Neural cell (in vitro differentiated cells): ENCODE measurements around the gene TDRD10. TPM values are rescaled to one million over a fixed set of nuclear protein-coding genes. Genes with fewer than 3 reads are reported as not detected.

Source experiments
- H2AFZ ChIP-seq: fragments of 200-600, 300-800 bp; sonication (generic), shearing (Covaris generic); 2 replicates; pipeline ENCODE4 v1.6.0; 2014; ENCODE audit warnings: low read depth, mild to moderate bottlenecking, antibody characterized with exemption, low read length, moderate library complexity
- H3F3A ChIP-seq: fragments of 200-600 bp; shearing (Covaris generic); 2 replicates; pipeline ENCODE4 v1.6.1; 2016; ENCODE audit warnings: mild to moderate bottlenecking, moderate library complexity, mixed read lengths, antibody characterized with exemption, low read length; ENCODE audit not compliant: insufficient read depth, poor library complexity, severe bottlenecking
- H3K27ac ChIP-seq: fragments of 200-600, 300-800 bp; sonication (generic), shearing (Covaris generic); 2 replicates; pipeline ENCODE4 v1.5.1; 2014; ENCODE audit warnings: mild to moderate bottlenecking, low read length, moderate library complexity
- H3K27me3 ChIP-seq: fragments of 300-800, 200-600 bp; sonication (generic), shearing (Covaris generic); 2 replicates; pipeline ENCODE4 v1.6.0; 2014; ENCODE audit warnings: mild to moderate bottlenecking, low read depth, low read length, moderate library complexity; ENCODE audit not compliant: insufficient read depth
- H3K36me3 ChIP-seq: fragments of 300-800, 200-600 bp; sonication (generic), shearing (Covaris generic); 2 replicates; pipeline ENCODE4 v1.5.1; 2014; ENCODE audit warnings: mild to moderate bottlenecking, antibody characterized with exemption, low read length, moderate library complexity; ENCODE audit not compliant: insufficient read depth
- H3K4me2 ChIP-seq: fragments of 300-800, 200-600 bp; sonication (generic), shearing (Covaris generic); 2 replicates; pipeline ENCODE4 v1.6.0; 2014; ENCODE audit warnings: mild to moderate bottlenecking, low read length
- H3K4me3 ChIP-seq: fragments of 300-800, 200-600 bp; sonication (generic), shearing (Covaris generic); 2 replicates; pipeline ENCODE4 v1.5.1; 2014; ENCODE audit warnings: mild to moderate bottlenecking, low read length, moderate library complexity
- H3K79me2 ChIP-seq: fragments of 200-600 bp; shearing (Covaris generic); replicated peaks from 2 replicates; pipeline ENCODE4 v1.6.0; 2014; ENCODE audit warnings: mild to moderate bottlenecking, low read length, moderate library complexity; ENCODE audit not compliant: insufficient read depth
- H3K9ac ChIP-seq: fragments of 300-800, 200-600 bp; sonication (generic), shearing (Covaris generic); 2 replicates; pipeline ENCODE4 v1.6.1; 2016; ENCODE audit warnings: mild to moderate bottlenecking, low read length, mixed read lengths
- H3K9me2 ChIP-seq: fragments of 200-600 bp; shearing (Covaris generic); 2 replicates; pipeline ENCODE4 v1.6.1; 2016; ENCODE audit warnings: mild to moderate bottlenecking, low read length, mixed read lengths; ENCODE audit not compliant: insufficient read depth
- H3K9me3 ChIP-seq: fragments of 200-600, 300-800 bp; sonication (generic), shearing (Covaris generic); 2 replicates; pipeline ENCODE4 v1.6.1; 2016; ENCODE audit warnings: mild to moderate bottlenecking, mixed run types, low read length, moderate library complexity, mixed read lengths
- H4K20me1 ChIP-seq: fragments of 200-600 bp; shearing (Covaris generic); 2 replicates; pipeline ENCODE4 v1.6.1; 2016; ENCODE audit warnings: mild to moderate bottlenecking, mixed run types; ENCODE audit not compliant: insufficient read depth
- EP300 ChIP-seq: fragments of 450-650 bp; conservative IDR thresholded peaks from 2 replicates; pipeline ENCODE4 v1.6.1; 2014; ENCODE audit warnings: antibody characterized with exemption, mild to moderate bottlenecking, moderate library complexity; ENCODE audit not compliant: poor library complexity, severe bottlenecking
- EZH2 ChIP-seq: fragments of 200-600, 300-800 bp; shearing (Covaris generic), sonication (generic); IDR thresholded peaks from 2 replicates; pipeline ENCODE4 v1.6.1; 2014; ENCODE audit warnings: antibody characterized with exemption, low read length, borderline replicate concordance, mild to moderate bottlenecking; ENCODE audit not compliant: insufficient read depth, poor library complexity, severe bottlenecking
- MXI1 ChIP-seq: fragments of 450-650 bp; conservative IDR thresholded peaks from 2 replicates; pipeline ENCODE4 v1.6.1; 2014; ENCODE audit warnings: antibody characterized with exemption, mild to moderate bottlenecking; ENCODE audit not compliant: poor library complexity, severe bottlenecking
- POLR2AphosphoS5 ChIP-seq: IDR thresholded peaks from 2 replicates; pipeline ENCODE4 v1.6.1; 2012
- RAD21 ChIP-seq: fragments of 450-650 bp; conservative IDR thresholded peaks from 2 replicates; pipeline ENCODE4 v1.6.1; 2014; ENCODE audit warnings: antibody characterized with exemption, mild to moderate bottlenecking, moderate library complexity
- SMC3 ChIP-seq: fragments of 450-650 bp; conservative IDR thresholded peaks from 2 replicates; pipeline ENCODE4 v1.6.1; 2014; ENCODE audit warnings: antibody characterized with exemption, mild to moderate bottlenecking, moderate library complexity; ENCODE audit not compliant: poor library complexity
- TAF1 ChIP-seq: IDR thresholded peaks from 2 replicates; pipeline ENCODE4 v1.6.1; 2012; ENCODE audit warnings: low read depth
- polyA plus RNA-seq: library from polyadenylated mRNA; depleted of rRNA; stranded (reverse); fragments of >200 nt; gene quantifications from 2 replicates; pipeline ENCODE4 v1.2.3, GENCODE V29; 2014
- TF ChIP-seq, protein P1 (sequence below): fragments of 450-650 bp; IDR thresholded peaks from 2 replicates; pipeline ENCODE4 v1.5.1; 2014; ENCODE audit warnings: antibody characterized with exemption, mild to moderate bottlenecking, moderate library complexity; ENCODE audit not compliant: poor library complexity, severe bottlenecking
- TF ChIP-seq, protein P2 (sequence below): IDR thresholded peaks from 2 replicates; pipeline ENCODE4 v1.6.1; 2012; ENCODE audit warnings: borderline replicate concordance

The TDRD10 gene
- polyA plus RNA-seq, 1 donor from 2014 or later, result not detected

DNA sequence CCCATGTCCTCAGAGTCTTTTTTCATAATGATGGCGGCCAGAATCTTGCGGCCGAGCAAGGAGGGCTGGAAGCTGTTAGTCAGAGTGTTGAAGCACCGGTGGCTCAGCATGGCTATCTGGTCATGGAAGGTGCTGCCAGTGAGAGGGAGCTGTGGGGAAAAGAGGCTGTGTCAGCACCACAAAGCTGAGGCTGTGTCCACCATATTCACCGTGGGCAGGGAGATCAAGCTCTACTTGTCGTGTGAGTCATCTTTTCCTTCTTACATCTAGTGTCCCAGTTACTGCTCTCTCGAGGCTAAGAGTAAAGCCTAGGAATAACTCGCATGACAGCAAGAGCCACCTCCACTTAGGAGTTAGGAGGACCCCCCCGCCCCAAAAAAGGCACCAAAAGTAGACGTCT, 87.8 kb downstream of the TDRD10 start:
- Histone ChIP-seq H3K27ac (no peak overlapping the region), H3K4me2 (no peak overlapping the region), H3K9me3 (no peaks in the 10 kb centered on the region), H2AFZ (no peak overlapping the region), H3K4me3 (no peak overlapping the region), H3K9ac (no peak overlapping the region), H3K79me2 (no peaks in the 10 kb centered on the region), H3K36me3 (peaks cover 13% of the 10 kb centered on the region), H3K27me3 (no peaks in the 10 kb centered on the region), H4K20me1 (no peaks in the 10 kb centered on the region), H3K9me2 (no peaks in the 10 kb centered on the region), H3F3A (no peaks in the 10 kb centered on the region)
- TF ChIP-seq, protein P1, sequence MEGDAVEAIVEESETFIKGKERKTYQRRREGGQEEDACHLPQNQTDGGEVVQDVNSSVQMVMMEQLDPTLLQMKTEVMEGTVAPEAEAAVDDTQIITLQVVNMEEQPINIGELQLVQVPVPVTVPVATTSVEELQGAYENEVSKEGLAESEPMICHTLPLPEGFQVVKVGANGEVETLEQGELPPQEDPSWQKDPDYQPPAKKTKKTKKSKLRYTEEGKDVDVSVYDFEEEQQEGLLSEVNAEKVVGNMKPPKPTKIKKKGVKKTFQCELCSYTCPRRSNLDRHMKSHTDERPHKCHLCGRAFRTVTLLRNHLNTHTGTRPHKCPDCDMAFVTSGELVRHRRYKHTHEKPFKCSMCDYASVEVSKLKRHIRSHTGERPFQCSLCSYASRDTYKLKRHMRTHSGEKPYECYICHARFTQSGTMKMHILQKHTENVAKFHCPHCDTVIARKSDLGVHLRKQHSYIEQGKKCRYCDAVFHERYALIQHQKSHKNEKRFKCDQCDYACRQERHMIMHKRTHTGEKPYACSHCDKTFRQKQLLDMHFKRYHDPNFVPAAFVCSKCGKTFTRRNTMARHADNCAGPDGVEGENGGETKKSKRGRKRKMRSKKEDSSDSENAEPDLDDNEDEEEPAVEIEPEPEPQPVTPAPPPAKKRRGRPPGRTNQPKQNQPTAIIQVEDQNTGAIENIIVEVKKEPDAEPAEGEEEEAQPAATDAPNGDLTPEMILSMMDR, result no peak
- no peak for TF ChIP-seq TAF1
- TF ChIP-seq SMC3, result no peak
- TF ChIP-seq EZH2, result no peak
- no peak for TF ChIP-seq RAD21
- TF ChIP-seq, protein P2, sequence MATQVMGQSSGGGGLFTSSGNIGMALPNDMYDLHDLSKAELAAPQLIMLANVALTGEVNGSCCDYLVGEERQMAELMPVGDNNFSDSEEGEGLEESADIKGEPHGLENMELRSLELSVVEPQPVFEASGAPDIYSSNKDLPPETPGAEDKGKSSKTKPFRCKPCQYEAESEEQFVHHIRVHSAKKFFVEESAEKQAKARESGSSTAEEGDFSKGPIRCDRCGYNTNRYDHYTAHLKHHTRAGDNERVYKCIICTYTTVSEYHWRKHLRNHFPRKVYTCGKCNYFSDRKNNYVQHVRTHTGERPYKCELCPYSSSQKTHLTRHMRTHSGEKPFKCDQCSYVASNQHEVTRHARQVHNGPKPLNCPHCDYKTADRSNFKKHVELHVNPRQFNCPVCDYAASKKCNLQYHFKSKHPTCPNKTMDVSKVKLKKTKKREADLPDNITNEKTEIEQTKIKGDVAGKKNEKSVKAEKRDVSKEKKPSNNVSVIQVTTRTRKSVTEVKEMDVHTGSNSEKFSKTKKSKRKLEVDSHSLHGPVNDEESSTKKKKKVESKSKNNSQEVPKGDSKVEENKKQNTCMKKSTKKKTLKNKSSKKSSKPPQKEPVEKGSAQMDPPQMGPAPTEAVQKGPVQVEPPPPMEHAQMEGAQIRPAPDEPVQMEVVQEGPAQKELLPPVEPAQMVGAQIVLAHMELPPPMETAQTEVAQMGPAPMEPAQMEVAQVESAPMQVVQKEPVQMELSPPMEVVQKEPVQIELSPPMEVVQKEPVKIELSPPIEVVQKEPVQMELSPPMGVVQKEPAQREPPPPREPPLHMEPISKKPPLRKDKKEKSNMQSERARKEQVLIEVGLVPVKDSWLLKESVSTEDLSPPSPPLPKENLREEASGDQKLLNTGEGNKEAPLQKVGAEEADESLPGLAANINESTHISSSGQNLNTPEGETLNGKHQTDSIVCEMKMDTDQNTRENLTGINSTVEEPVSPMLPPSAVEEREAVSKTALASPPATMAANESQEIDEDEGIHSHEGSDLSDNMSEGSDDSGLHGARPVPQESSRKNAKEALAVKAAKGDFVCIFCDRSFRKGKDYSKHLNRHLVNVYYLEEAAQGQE, result no peak
- TF ChIP-seq MXI1, result no peak

DNA sequence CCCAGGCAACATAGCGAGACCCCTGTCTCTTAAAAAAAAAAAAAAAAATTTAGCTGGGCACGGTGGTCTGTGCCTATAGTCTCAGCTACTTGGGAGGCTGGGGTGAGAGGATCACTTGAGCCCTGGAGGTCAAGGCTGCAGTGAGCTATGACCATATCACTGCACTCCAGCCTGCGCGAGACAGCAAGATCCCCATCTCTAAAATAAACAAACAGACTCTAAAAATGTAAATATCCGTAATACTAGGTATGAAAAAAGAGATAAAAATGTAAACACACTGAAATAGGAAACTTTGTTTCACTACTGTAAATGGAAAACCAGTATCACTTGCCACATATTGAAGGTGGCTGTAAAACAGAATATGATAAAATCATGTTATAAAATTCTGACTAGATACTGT, 88.7 kb downstream of the TDRD10 start:
- H2AFZ ChIP-seq, result no peak overlapping the region
- H3F3A ChIP-seq, result no peaks in the 10 kb centered on the region
- H3K27ac ChIP-seq, result no peak overlapping the region
- H3K36me3 ChIP-seq, result peaks cover 6% of the 10 kb centered on the region
- no peaks in the 10 kb centered on the region for H3K9me2 ChIP-seq
- no peaks in the 10 kb centered on the region for H3K9me3 ChIP-seq
- no peak overlapping the region for H3K4me2 ChIP-seq
- H3K27me3 ChIP-seq, result no peaks in the 10 kb centered on the region
- no peak overlapping the region for H3K9ac ChIP-seq
- H3K4me3 ChIP-seq, result no peak overlapping the region
- H3K79me2 ChIP-seq, result no peaks in the 10 kb centered on the region
- TF ChIP-seq RAD21, result no peak
- TF ChIP-seq EP300, result no peak
- no peak for TF ChIP-seq EZH2
- TF ChIP-seq TAF1, result no peak
- TF ChIP-seq POLR2AphosphoS5, result no peak
- TF ChIP-seq, protein P1, result no peak
- TF ChIP-seq, protein P2, result no peak
- TF ChIP-seq MXI1, result no peak
- TF ChIP-seq SMC3, result no peak
- H4K20me1 ChIP-seq, result no peaks in the 10 kb centered on the region
